A549 (cell line): ENCODE data around the gene PKP1.

ENCODE experiments used
- CTCF ChIP-seq: fragments of >200 bp; sonication (Bioruptor Twin); formaldehyde crosslinking; IDR thresholded peaks from 3 replicates; pipeline ENCODE4 v1.5.1; 2016
- EP300 ChIP-seq, 2 experiments: fragments of >200 bp; sonication (Bioruptor Twin); formaldehyde crosslinking; IDR thresholded peaks; 2 replicates in 1 of 2; 3 replicates in 1 of 2; pipeline ENCODE4 v1.6.1; 2016 to 2017
- MAZ ChIP-seq: fragments of 150-350 bp; IDR thresholded peaks from 2 replicates; pipeline ENCODE4 v1.6.1; 2014; ENCODE audit warnings: antibody characterized with exemption, low read depth, low read length, borderline replicate concordance
- POLR2A ChIP-seq: IDR thresholded peaks from 2 replicates; pipeline ENCODE4 v1.6.1; 2012; ENCODE audit warnings: mild to moderate bottlenecking, low read length
- RAD21 ChIP-seq, 2 experiments: fragments of >200 bp in 1 of 2; sonication (Bioruptor Twin) in 1 of 2; formaldehyde crosslinking in 1 of 2; IDR thresholded peaks in 1 of 2; conservative IDR thresholded peaks in 1 of 2; 2 replicates in 1 of 2; 3 replicates in 1 of 2; pipeline ENCODE4 v1.6.1; 2012 to 2018; ENCODE audit warnings: inconsistent platforms in 1 of 2
- USF2 ChIP-seq: fragments of 450-650 bp; IDR thresholded peaks from 2 replicates; pipeline ENCODE4 v1.6.1; 2014; ENCODE audit warnings: antibody characterized with exemption

DNA sequence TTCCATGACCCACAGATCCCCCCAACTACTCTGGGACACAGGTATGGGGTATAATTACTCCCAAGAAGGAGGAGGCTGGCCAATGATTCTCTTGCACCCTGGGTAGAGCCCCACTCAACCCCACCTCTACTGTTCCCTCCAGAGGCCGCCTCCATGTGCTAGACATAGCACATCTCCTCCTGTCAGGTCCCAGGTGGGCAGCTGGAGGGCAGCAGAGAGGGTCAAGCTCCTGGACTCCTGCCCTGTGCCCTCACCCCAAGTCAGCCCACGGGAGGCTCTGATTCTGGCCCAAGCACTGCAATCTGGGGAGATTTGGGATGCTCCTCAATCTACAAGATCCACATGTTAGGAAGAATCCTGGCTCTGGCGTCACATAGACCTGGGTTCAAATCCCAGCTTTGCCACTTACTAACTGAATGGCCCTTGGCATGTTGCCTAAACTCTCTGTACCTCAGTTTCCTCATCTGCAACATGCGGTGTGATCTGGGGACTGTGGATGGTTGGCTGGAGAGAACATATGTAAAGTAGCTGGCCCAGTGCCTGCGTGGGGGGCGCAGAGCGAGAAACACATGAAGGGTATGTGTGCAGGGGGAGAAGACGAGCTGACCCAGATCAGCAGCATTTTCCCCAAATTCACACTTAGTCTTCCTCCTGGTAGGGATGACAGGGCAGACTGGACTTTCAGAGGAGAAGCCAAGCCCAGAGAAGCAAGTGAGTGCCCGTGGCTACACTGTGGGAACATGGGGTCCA is 71.0 kb downstream of the PKP1 start:
- TF ChIP-seq USF2, result no peak
- TF ChIP-seq POLR2A, result no peak
- TF ChIP-seq CTCF, result no peak
- no peak for TF ChIP-seq EP300 (IDR thresholded peaks at IDR 0.05)
- no peak for TF ChIP-seq MAZ
- no peak for TF ChIP-seq RAD21 (conservative IDR thresholded peaks at IDR 0.05 in 1 of 2, IDR thresholded peaks at IDR 0.05 in 1 of 2)
